GM18517 (cell line): ENCODE results near the gene STAM2.

Experiments
- ATAC-seq: cut with Tn5 transposase; IDR thresholded peaks from one replicate; pipeline ENCODE4 v1.9.1; 2021; ENCODE audit warnings: mild to moderate bottlenecking, moderate library complexity; ENCODE audit not compliant: unreplicated experiment

The STAM2 gene

DNA sequence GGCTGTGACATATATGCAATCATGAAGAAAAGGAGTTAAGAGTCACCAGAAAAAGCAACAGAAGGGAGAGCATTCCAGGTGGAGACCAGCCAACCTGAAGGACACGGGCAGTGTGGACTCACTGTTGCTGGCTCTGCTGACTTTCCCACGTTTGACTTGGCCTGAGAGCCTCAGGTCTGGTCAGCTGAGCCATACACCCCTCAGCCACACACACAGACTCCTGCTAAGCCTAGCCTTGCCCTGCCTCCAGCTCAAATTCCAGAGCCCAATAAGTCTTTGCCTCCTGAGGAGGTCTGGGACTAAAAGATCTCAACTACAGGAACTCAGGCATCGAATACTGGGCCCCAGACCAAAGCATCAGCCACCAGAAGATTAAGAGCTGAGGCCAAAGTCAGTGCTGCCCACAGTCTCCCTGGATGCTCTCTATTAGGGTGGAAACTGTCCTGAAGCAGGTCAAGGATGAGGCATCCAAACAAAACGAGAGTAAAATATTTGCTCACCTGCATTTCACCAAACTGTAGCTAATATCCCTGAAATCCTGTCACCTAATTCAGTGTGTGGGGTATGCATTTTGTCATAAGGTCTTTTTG lies 100.0 kb downstream of the STAM2 start:
- no peak for ATAC-seq

DNA sequence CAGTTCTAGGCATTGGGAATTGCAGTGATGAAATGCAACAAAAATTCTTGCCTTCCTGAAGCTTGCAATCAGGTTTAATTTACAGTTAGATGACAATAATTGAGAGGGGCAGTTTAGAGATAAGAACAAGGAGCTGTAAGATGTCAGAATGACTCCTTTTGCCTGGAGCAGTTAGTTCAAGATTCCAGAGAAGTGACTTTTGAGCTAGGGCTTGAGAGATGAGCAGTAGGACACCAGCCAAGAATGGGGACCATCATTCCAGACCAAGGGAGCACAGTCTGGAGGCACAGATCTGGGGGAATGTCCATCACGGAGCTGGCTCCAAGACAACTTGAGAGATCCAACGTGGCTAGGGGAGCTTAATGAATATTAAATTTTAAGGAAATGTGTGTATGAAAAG lies 103.6 kb downstream of the STAM2 start:
- no peak for ATAC-seq

DNA sequence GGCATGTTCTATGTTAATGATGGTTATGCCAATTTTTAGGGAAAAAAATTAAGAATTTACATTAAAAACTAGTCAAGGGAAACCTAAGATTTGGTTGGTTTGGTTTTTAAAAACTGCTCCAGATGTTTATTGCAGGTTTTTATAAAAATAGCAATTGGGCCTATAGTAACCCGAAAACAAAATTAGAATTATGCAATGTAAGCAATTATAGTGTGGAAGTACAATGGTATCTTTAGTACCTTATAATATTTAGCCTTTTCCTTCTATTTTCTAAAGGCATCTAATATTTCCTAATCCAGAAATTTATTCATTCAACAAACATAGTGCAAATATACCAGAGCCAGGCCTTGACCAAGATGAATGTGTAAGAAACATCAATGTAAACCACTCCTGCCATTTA lies 104.0 kb downstream of the STAM2 start:
- ATAC-seq, result no peak

DNA sequence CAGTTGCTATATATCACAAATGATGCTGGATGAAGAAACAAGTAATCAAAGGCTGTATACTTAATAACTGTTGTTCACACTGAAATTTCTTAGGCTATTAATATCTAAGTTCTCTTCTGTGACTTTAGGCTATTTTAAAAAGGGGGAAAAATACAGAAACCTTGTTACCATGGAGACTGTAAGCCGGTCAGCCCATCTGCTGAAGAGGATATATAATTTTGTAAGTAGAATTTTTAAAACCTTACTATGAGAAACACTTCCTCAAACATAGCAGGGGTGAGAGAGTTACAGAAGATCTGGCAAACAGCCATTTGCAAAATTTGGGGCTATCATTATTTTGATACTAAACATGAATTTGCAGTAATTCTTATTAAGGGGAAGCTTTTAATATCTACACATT lies 104.5 kb downstream of the STAM2 start:
- peak; percentile 84 for ATAC-seq

DNA sequence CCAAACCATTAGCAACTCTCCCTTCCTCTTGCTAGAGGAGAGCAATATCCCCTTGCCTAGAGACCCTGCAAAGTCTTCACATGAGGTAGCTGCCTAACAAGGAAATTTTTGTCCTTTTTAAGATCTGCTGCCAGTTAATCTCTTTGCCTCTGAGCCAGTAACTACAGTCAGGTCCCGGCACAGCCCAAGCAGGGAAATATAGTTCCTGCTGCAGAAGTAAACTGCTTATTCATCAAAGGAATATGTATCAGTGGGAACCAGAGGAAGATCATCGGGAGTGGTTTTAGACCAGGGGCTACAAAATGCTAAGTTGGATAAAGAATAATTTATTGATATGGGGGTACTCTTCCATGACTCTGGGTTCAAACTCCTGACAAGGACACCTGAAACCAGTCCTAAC lies 107.3 kb downstream of the STAM2 start:
- ATAC-seq, result no peak

DNA sequence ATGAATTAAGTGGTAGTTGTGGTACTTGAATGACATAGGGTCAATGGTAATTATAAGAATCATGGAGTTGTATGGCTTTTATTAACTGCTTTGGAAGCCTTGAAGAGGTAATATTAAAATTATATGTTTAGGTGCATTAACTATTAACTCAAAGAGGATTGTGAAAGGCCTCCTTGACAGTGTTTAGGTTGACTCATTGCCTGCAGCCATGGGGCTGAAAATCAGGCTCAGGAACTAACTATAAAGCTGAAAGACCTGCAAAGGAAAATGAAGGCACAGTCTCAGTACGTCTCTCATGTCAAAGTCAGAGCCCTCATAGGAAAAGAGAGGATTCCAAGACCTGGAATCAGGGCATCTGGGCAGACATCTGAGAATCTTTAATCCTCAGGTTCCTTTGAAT lies 107.7 kb downstream of the STAM2 start:
- ATAC-seq, result no peak
